HL-60 (cell line): ENCODE results near the gene SF3A2.

ENCODE experiments used
- GABPA ChIP-seq: IDR thresholded peaks from 2 replicates; pipeline ENCODE4 v1.6.1; 2012; ENCODE audit warnings: low read depth
- POLR2AphosphoS5 ChIP-seq: IDR thresholded peaks from 2 replicates; pipeline ENCODE4 v1.6.1; 2012; ENCODE audit warnings: low read depth
- SPI1 ChIP-seq: IDR thresholded peaks from 2 replicates; pipeline ENCODE4 v1.6.1; 2012; ENCODE audit warnings: low read depth, mild to moderate bottlenecking, borderline replicate concordance
- TF ChIP-seq, protein P1 (sequence below): IDR thresholded peaks from one replicate; pipeline ENCODE4 v1.5.1; 2011; ENCODE audit warnings: low read length, control low read depth, inconsistent platforms; ENCODE audit not compliant: insufficient read depth
- TF ChIP-seq, protein P2 (sequence below): IDR thresholded peaks from 2 replicates; pipeline ENCODE4 v1.6.1; 2012; ENCODE audit warnings: low read depth; ENCODE audit not compliant: insufficient replicate concordance

DNA sequence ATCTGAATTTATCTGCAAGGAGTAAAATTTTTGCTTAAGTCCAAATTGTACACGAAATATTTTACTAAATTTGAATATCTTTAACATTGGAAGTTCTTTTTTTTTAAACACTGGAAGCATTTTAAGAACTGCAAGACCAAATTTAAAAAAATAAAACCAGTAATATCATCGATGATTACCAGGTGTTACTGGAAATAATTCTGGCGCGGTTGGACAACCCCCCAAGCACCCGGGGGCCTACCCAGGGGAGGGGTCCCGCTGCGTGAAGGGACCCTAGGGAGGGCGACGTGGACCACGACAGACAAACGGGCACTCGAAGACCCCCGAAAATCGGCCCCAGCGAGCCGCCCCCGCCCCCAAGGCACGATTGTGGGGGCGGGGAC is 32.2 kb downstream of the SF3A2 start:
- TF ChIP-seq, protein P1, sequence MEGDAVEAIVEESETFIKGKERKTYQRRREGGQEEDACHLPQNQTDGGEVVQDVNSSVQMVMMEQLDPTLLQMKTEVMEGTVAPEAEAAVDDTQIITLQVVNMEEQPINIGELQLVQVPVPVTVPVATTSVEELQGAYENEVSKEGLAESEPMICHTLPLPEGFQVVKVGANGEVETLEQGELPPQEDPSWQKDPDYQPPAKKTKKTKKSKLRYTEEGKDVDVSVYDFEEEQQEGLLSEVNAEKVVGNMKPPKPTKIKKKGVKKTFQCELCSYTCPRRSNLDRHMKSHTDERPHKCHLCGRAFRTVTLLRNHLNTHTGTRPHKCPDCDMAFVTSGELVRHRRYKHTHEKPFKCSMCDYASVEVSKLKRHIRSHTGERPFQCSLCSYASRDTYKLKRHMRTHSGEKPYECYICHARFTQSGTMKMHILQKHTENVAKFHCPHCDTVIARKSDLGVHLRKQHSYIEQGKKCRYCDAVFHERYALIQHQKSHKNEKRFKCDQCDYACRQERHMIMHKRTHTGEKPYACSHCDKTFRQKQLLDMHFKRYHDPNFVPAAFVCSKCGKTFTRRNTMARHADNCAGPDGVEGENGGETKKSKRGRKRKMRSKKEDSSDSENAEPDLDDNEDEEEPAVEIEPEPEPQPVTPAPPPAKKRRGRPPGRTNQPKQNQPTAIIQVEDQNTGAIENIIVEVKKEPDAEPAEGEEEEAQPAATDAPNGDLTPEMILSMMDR = no peak
- TF ChIP-seq, protein P2, sequence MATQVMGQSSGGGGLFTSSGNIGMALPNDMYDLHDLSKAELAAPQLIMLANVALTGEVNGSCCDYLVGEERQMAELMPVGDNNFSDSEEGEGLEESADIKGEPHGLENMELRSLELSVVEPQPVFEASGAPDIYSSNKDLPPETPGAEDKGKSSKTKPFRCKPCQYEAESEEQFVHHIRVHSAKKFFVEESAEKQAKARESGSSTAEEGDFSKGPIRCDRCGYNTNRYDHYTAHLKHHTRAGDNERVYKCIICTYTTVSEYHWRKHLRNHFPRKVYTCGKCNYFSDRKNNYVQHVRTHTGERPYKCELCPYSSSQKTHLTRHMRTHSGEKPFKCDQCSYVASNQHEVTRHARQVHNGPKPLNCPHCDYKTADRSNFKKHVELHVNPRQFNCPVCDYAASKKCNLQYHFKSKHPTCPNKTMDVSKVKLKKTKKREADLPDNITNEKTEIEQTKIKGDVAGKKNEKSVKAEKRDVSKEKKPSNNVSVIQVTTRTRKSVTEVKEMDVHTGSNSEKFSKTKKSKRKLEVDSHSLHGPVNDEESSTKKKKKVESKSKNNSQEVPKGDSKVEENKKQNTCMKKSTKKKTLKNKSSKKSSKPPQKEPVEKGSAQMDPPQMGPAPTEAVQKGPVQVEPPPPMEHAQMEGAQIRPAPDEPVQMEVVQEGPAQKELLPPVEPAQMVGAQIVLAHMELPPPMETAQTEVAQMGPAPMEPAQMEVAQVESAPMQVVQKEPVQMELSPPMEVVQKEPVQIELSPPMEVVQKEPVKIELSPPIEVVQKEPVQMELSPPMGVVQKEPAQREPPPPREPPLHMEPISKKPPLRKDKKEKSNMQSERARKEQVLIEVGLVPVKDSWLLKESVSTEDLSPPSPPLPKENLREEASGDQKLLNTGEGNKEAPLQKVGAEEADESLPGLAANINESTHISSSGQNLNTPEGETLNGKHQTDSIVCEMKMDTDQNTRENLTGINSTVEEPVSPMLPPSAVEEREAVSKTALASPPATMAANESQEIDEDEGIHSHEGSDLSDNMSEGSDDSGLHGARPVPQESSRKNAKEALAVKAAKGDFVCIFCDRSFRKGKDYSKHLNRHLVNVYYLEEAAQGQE = no peak
- TF ChIP-seq POLR2AphosphoS5 (no peak), GABPA (no peak), SPI1 (no peak)
